ENCODE results near the gene CACNA1A.

GRCh38 chr19:13476071-13476470 is 30.2 kb downstream of the CACNA1A start:
- TF ChIP-seq CTCF (IDR thresholded peaks at IDR 0.05; ENCODE audit: insufficient read depth, low read length, poor library complexity, severe bottlenecking) (no peak), EZH2phosphoT487 (conservative IDR thresholded peaks at IDR 0.05; ENCODE audit: low read length) (no peak)

Data from SU-DHL-6 (cell line).